D341Med (cell line): ENCODE data around the gene LSM14A.
"Not testable (repeated sequence)": the region's sequence is repeated elsewhere in the genome, so short reads cannot be mapped to it uniquely, and the experiment has no call there.

ENCODE experiments used
- DNase-seq: peaks from one replicate; pipeline ENCODE4 v3.0.0; 2012; ENCODE audit warnings: low spot score

Gene LSM14A

DNA sequence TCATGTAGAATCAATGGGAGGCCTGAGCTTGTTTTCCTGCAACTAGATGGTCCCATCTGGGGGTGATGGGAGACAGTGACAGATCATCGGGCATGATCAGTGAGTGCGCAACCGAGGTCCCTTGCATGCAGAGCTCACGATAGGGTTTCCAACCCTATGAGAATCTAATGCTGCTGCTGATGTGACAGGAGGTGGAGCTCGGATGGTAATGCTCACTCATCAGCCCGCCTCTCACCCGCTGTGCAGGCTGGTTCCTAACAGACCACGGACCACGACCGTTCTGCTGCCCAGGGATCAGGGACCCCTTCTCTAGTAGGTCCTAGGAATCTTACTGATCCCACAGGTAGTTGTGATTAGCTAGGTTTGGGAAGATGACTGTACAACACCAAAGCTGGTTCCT, 58.5 kb downstream of the LSM14A start:
- DNase-seq = no peak

DNA sequence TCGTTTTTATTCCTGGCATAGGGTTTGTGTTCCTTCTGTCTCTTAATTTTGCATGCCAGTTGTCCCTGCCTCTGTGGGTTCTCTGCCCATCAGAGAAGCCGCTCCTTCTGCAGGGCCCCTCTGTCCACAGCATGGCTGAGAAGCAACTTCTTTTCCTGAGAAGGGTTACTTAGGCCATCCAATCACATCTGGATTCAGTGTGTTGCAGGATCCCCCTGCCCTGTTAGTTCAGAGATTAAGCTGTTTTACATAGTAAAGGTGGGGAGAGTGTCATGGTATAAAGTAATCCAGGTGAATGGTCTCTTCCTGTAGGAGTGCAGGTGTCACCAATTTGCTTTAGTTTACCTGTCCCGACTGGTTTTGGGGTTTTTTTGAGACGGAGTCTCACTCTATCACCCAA, 59.1 kb downstream of the LSM14A start:
- DNase-seq = no peak

DNA sequence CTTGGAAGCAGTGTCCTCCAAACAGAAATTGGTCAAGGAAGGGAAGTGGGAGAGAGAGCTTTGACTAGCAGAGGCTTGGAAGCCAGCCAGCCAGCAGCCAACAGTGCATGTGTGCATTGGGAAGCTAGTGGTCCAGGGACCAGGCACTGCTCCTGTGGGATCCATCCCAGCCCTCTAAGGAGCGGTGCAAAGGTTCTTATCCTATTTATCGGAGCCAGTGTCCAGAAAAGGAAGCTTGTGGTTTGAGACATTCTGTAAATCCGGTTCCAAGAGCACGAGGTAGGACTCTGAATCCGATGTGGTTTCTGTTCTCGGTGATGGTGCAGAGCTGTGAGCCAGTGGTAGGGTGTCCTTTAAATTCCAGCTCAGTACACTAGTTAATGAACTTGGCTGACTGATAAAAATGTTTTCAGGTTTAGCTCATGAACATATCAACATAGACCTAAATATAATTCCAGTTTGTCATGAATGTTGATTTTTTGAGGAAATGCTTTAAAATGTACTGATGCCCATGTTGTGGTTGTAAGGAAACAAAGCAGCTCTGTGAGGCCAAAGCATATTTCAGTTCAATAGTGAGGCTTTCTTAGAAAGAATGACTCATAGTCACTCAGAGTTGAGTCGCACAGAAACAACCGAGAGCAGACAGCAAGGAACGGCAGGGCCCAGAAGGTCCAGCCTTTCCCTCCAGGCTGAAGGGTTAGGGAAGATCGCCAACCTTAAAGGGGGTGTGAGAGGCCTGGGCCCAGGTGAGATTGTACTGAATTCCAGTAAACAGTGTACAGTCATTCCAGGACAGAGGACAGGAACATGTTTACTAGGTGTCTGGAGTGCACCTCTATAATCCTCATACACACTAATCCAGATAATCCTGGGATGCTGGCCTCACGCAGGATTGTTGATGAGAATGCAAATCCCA, 60.5 kb downstream of the LSM14A start:
- DNase-seq = peak; percentile 71

GRCh38 chr19:34235425-34235940, 63.2 kb downstream of the LSM14A start:
- DNase-seq = no peak

GRCh38 chr19:34236035-34236987, 64.0 kb downstream of the LSM14A start:
- DNase-seq = no peak

DNA sequence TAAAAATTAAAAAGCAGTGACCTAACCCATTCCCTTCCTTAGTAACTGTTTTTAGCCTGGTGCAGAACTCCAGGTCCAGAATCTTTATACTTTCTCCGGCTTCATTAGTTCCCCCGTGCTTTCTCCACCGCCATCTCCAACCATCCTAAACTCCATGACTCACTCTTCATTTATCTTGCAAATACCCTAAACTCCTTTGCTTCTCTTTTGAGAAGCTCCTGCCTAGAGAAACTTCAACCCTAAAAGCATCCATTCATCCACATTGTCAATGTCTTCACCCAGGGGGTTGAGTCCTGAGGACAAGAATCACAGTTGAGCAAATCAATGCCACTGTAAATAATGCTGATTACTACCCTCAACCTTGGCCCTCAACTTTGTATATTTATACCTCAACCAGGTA, 65.0 kb downstream of the LSM14A start:
- no peak for DNase-seq

DNA sequence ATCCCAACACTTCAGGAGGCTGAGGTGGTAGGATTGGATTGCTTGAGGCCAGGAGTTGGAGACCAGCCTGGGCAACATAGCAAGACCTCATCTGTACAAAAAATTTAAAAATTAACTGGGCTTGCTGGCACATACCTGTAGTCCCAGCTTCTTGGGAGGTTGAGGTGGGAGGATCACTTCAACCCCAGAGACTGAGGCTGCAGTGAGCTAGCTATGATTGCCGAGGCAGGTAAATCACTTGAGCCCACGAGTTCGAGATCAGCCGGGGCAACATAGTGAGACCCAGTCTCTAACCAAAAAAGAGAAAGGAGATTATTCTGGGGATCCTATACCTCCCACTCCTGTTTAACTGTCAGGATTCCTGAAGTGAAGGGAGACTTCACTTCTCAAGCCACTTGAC, 65.6 kb downstream of the LSM14A start:
- DNase-seq = no peak

- peak; percentile 69 for DNase-seq
These were observed 69.4 kb downstream of the LSM14A start for GRCh38 chr19:34241513-34242337.

DNA sequence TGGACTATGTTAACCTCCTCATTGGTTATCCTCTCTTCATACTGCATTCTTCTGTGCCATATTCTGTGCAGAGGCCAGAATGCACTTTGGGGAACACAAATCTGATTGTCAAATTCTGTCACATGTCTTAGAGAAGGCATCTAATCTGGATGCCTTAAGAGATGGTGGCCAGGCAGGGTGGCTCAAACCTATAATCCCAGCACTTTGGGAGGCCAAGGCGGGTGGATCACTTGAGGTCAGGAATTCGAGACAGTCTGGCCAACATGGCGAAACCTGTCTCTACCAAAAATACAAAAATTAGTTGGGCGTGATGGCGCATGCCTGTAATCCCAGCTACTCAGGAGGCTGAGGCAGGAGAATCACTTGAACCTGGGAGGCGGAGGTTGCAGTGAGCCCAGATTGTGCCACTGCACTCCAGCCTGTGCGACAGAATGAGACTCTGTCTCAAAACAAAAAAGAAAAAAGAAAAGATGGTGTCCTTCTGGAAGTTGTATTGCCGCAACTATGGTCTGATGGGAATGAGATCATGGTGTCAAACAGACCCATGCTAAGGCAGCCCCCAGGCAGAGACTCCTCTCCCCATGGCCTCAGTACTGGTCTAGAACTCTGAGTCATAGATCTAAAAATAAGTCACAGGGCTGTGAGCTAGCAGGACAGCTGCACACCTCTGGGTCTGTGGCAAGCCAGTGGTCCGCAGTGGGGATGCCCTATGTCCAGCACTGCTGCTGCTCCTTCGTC, 71.0 kb downstream of the LSM14A start:
- not testable (repeated sequence) for DNase-seq

DNA sequence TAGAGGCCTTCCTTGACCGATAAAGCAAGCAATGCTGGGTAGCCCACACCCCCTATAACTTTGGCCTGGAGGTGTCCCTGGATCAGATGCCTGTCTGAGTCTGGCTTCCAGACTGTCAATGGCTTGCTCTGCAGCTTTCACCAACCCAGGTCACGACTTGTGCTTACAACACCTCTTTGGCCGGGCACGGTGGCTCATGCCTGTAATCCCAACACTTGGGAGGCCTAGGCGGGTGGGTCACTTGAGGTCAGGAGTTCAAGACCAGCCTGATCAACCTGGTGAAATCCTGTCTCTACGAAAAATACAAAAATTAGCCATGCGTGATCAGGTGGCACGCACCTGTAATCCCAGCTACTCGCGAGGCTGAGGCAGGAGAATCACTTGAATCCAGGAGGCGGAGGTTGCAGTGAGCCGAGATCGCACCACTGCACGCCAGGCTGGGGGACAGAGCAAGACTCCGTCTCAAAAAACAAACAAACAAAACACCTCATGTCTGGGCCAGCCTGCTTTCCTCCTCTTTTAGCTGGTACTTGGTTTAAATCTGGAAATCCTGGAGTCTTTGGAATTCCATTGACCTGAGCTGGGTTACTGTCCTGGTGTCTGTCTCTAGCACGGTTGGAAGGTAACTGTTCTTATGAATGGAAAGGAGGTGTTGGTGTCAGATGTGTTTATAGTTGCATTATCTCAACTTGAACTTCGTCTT, 71.7 kb downstream of the LSM14A start:
- no peak for DNase-seq

DNA sequence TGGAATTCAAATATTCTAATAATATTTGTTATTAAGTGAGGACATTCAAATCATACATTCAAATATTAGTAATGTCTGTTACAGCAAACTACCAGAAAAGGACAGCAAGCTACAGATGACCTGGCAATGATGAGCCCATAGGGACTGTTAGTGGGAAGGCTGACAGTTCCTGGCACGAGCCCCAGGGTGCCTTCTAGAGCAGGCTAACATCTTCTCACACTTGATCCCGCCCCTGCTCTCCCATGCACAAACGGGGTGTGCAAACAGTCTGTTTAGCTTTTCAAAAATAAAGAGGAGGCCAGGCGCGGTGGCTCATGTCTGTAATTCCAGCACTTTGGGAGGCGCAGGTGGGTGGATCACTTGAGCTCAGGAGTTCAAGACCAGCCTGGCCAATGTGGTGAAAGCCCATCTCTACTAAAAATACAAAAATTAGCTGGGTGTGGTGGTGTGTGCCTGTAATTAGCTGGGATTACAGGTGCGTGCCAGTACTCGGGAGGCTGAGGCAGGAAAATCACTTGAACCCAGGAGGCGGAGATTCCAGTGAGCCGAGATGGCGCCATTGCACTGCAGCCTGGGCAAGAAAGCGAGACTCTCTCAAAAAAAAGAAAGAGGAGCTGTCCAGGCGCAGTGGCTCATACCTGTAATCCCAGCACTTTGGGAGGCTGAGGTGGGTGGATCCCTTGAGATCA, 72.5 kb downstream of the LSM14A start:
- DNase-seq = no peak

- no peak for DNase-seq
These were observed 74.0 kb downstream of the LSM14A start for GRCh38 chr19:34246340-34246739.

DNA sequence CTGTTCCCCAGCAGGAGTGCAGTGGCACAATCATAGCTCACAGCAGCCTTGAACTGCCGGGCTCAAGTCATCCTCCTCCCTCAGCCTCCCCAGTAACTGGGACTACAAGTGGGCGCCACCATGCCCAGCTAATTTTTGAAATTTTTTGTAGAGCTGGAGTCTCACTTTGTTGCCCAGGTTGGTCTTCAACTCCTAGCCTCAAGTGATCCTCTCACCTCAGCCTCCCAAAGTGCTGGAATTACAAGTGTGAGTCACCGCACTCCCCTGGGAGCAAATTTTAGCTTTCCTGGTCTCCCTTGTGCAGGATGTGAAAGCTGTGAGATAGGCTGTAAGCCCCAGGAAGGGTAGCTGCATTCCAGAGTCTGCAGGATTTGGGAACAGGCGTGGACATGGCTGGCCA, 76.6 kb downstream of the LSM14A start:
- no peak for DNase-seq

GRCh38 chr19:34253167-34253566, 80.9 kb downstream of the LSM14A start:
- DNase-seq = not testable (repeated sequence)

GRCh38 chr19:34253681-34254045, 81.4 kb downstream of the LSM14A start:
- not testable (repeated sequence) for DNase-seq

- DNase-seq = peak; percentile 95
These were observed 81.9 kb downstream of the LSM14A start, which contains the start of gene GARRE1 for GRCh38 chr19:34254046-34254697. Gene GARRE1 (plus strand): TSS chr19:34254554. CDS start chr19:34300474, 45,920 bp downstream.

GRCh38 chr19:34254698-34255432, 82.6 kb downstream of the LSM14A start:
- DNase-seq = peak; percentile 90

- no peak for DNase-seq
These were observed 83.2 kb downstream of the LSM14A start for GRCh38 chr19:34255546-34255945.
